Suprapubic skin (tissue), 4 donors: ENCODE data around the gene SMARCA4.
A peak's percentile ranks its signal among the peaks of the same experiment; 100 is the strongest.

ENCODE experiments used
- CTCF ChIP-seq, 2 donors: fragments of 200-600 bp in 1 of 2; fragments of 450-650 bp in 1 of 2; sonication (generic) in 1 of 2; IDR thresholded peaks; one replicate each; pipeline ENCODE4 v1.5.1; 2016 to 2019; ENCODE audit warnings: antibody characterized with exemption in 2 of 2, mild to moderate bottlenecking in 1 of 2, moderate library complexity in 1 of 2
- EP300 ChIP-seq: sonication (generic); formaldehyde crosslinking; IDR thresholded peaks from one replicate; pipeline ENCODE4 v1.6.1; 2017; ENCODE audit warnings: antibody characterized with exemption
- POLR2A ChIP-seq, 2 donors: fragments of 450-650 bp; IDR thresholded peaks; one replicate each; pipeline ENCODE4 v1.6.1; 2017; ENCODE audit warnings: antibody characterized with exemption in 2 of 2, mild to moderate bottlenecking in 2 of 2, moderate library complexity in 2 of 2
- POLR2AphosphoS5 ChIP-seq, 3 donors: sonication (generic); formaldehyde crosslinking; IDR thresholded peaks; one replicate each; pipeline ENCODE4 v1.6.1; 2017; ENCODE audit warnings: antibody characterized with exemption in 3 of 3

GRCh38 chr19:11089254-11090013, 128.6 kb downstream of the SMARCA4 start, which contains the start of gene LDLR:
- TF ChIP-seq CTCF (IDR thresholded peaks at IDR 0.05): no peak
- TF ChIP-seq POLR2A (IDR thresholded peaks at IDR 0.05): peak in 1 of 2 donors; percentile 82
- peak; percentile 61 to 94 (median 79) for TF ChIP-seq POLR2AphosphoS5 (IDR thresholded peaks at IDR 0.05)
- peak; percentile 55 for TF ChIP-seq EP300
